HepG2 (cell line): ENCODE measurements around the gene EDN2. TPM values are rescaled to one million over a fixed set of nuclear protein-coding genes. Genes with fewer than 3 reads are reported as not detected.
A peak's percentile ranks its signal among the peaks of the same experiment; 100 is the strongest.

Source experiments
- CAMTA2 ChIP-seq: sonication (generic); formaldehyde crosslinking; IDR thresholded peaks from 2 replicates; pipeline ENCODE4 v1.4.0; 2020; ENCODE audit warnings: mild to moderate bottlenecking, missing genetic modification reagents, borderline replicate concordance
- GZF1 ChIP-seq: sonication (generic); formaldehyde crosslinking; IDR thresholded peaks from 2 replicates; pipeline ENCODE4 v1.5.1; 2020; ENCODE audit warnings: mild to moderate bottlenecking, missing genetic modification reagents
- MBD4 ChIP-seq: IDR thresholded peaks from 2 replicates; pipeline ENCODE4 v1.6.1; 2012; ENCODE audit warnings: low read length, inconsistent platforms, borderline replicate concordance
- MED1 ChIP-seq: sonication (generic); formaldehyde crosslinking; IDR thresholded peaks from 2 replicates; pipeline ENCODE4 v1.4.0; 2020; ENCODE audit warnings: missing genetic modification reagents
- MYC ChIP-seq: sonication (generic); formaldehyde crosslinking; IDR thresholded peaks from 2 replicates; pipeline ENCODE4 v1.9.0; 2021; ENCODE audit warnings: missing genetic modification reagents, borderline replicate concordance
- NFYB ChIP-seq: sonication (generic); formaldehyde crosslinking; IDR thresholded peaks from 2 replicates; pipeline ENCODE4 v1.4.0; 2020; ENCODE audit warnings: missing genetic modification reagents
- TEAD3 ChIP-seq: optimal IDR thresholded peaks from 2 replicates; pipeline ENCODE3; 2016; ENCODE audit warnings: borderline replicate concordance
- TFDP2 ChIP-seq: sonication (generic); formaldehyde crosslinking; IDR thresholded peaks from 2 replicates; pipeline ENCODE4 v1.4.0; 2020; ENCODE audit warnings: missing genetic modification reagents
- XRCC5 ChIP-seq: fragments of 200-400 bp; formaldehyde crosslinking; optimal IDR thresholded peaks from 2 replicates; pipeline ENCODE3; 2017; ENCODE audit warnings: mild to moderate bottlenecking, low read length
- ZBTB43 ChIP-seq: sonication (generic); formaldehyde crosslinking; conservative IDR thresholded peaks from 2 replicates; pipeline ENCODE4 v1.4.0; 2020; ENCODE audit warnings: missing genetic modification reagents
- ZFAT ChIP-seq: sonication (generic); formaldehyde crosslinking; conservative IDR thresholded peaks from 2 replicates; pipeline ENCODE4 v1.8.1; 2023; ENCODE audit warnings: missing genetic modification reagents, inconsistent platforms
- ZNF180 ChIP-seq: sonication (generic); formaldehyde crosslinking; IDR thresholded peaks from 2 replicates; pipeline ENCODE4 v1.4.0; 2020; ENCODE audit warnings: low read depth, missing genetic modification reagents, borderline replicate concordance
- ZNF768 ChIP-seq: sonication (generic); formaldehyde crosslinking; IDR thresholded peaks from 2 replicates; pipeline ENCODE4 v1.4.0; 2020; ENCODE audit warnings: missing genetic modification reagents
- polyA plus RNA-seq, 8 experiments: library from polyadenylated mRNA; depleted of rRNA in 3 of 8; stranded (reverse) in 7 of 8; unstranded in 1 of 8; fragments of >200 nt; fragmentation: Illumina TruSeq in 4 of 8; extraction: Trizol in 4 of 8; gene quantifications; 2 replicates each; pipeline versions ENCODE4 v1.2.1 to v1.2.3, GENCODE V29; 2011 to 2016; ENCODE audit warnings: low read depth in 4 of 8, missing spikeins in 1 of 8, mixed read lengths in 1 of 8; ENCODE audit not compliant: insufficient read depth in 1 of 8
- total RNA-seq, 5 experiments: library from RNA; depleted of rRNA; stranded (reverse); fragments of >200 nt; fragmentation: Illumina TruSeq; extraction: Trizol; gene quantifications; 2 replicates each; pipeline ENCODE4 v1.2.3, GENCODE V29; 2016; ENCODE audit warnings: low read depth in 1 of 5
- TF ChIP-seq, protein P1 (sequence below): sonication (generic); formaldehyde crosslinking; IDR thresholded peaks from 2 replicates; pipeline ENCODE4 v1.5.0; 2020; ENCODE audit warnings: mild to moderate bottlenecking, missing genetic modification reagents, borderline replicate concordance
- TF ChIP-seq, protein P2 (sequence below): sonication (generic); formaldehyde crosslinking; IDR thresholded peaks from 2 replicates; pipeline ENCODE4 v1.8.1; 2023; ENCODE audit warnings: mild to moderate bottlenecking, moderate library complexity, missing genetic modification reagents

The EDN2 gene
- total and polyA plus RNA-seq, 2 of the 13 experiments (the other 11 are each of a cell fraction or from before 2014, with no cell fraction given), result not detected

DNA sequence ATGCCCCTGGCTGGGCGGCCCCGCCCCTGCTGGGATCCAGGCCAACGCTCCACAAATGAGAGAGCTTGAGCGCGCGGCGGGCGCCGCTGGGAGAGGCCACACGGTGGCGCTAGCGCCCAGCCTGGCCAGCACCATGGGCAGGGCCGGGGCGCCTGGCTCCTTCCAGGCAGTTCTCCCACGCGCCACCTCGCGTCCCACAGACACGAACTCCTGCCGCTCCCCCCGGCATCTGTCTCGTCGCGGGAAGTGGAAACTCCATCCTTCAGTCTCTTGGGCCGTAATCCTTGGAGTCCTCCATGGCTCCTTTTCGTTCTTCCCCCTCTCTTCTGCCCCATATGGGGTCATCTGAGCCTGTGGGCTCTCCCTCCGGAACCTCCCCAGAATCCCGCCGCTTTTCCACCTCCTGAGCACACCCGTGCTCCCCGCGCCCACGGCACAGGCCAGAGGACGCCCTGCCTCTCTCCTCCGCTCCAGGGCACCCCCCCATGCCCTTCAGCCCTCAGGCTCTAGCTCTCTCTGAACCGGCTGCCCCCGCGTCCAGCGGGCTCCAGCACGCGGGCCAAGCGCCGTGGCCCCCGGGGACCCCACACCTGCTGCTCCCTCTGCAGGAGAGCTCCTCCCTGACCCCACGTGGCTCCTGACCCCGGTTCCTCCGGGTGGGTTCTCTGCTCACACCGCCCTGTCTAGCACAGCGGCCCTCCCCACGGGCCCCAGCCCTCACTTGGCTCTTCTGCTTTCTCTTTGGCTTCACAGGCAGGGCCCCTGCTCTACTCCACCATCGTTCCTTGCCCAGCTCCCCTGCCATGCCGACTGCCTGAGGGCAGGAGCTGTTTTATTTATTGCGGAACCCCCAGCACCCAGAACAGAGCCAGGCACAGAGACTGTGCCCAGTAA, 31.9 kb upstream of the EDN2 start (continued):
- no peak for TF ChIP-seq ZBTB43 (CRISPR knock-in tag)
- TF ChIP-seq MBD4, result no peak
- TF ChIP-seq ZFAT (CRISPR knock-in tag), result no peak
- peak; percentile 38 for TF ChIP-seq TEAD3 (CRISPR knock-in tag)
- no peak for TF ChIP-seq GZF1
- 0 out of 2 replicates have a peak, but pooled peaks have one; percentile 17 for TF ChIP-seq MED1 (CRISPR knock-in tag)
- TF ChIP-seq TFDP2, result 0 out of 2 replicates have a peak, but pooled peaks have one; percentile 38
- no peak for TF ChIP-seq CAMTA2 (CRISPR knock-in tag)
- TF ChIP-seq, protein P1, sequence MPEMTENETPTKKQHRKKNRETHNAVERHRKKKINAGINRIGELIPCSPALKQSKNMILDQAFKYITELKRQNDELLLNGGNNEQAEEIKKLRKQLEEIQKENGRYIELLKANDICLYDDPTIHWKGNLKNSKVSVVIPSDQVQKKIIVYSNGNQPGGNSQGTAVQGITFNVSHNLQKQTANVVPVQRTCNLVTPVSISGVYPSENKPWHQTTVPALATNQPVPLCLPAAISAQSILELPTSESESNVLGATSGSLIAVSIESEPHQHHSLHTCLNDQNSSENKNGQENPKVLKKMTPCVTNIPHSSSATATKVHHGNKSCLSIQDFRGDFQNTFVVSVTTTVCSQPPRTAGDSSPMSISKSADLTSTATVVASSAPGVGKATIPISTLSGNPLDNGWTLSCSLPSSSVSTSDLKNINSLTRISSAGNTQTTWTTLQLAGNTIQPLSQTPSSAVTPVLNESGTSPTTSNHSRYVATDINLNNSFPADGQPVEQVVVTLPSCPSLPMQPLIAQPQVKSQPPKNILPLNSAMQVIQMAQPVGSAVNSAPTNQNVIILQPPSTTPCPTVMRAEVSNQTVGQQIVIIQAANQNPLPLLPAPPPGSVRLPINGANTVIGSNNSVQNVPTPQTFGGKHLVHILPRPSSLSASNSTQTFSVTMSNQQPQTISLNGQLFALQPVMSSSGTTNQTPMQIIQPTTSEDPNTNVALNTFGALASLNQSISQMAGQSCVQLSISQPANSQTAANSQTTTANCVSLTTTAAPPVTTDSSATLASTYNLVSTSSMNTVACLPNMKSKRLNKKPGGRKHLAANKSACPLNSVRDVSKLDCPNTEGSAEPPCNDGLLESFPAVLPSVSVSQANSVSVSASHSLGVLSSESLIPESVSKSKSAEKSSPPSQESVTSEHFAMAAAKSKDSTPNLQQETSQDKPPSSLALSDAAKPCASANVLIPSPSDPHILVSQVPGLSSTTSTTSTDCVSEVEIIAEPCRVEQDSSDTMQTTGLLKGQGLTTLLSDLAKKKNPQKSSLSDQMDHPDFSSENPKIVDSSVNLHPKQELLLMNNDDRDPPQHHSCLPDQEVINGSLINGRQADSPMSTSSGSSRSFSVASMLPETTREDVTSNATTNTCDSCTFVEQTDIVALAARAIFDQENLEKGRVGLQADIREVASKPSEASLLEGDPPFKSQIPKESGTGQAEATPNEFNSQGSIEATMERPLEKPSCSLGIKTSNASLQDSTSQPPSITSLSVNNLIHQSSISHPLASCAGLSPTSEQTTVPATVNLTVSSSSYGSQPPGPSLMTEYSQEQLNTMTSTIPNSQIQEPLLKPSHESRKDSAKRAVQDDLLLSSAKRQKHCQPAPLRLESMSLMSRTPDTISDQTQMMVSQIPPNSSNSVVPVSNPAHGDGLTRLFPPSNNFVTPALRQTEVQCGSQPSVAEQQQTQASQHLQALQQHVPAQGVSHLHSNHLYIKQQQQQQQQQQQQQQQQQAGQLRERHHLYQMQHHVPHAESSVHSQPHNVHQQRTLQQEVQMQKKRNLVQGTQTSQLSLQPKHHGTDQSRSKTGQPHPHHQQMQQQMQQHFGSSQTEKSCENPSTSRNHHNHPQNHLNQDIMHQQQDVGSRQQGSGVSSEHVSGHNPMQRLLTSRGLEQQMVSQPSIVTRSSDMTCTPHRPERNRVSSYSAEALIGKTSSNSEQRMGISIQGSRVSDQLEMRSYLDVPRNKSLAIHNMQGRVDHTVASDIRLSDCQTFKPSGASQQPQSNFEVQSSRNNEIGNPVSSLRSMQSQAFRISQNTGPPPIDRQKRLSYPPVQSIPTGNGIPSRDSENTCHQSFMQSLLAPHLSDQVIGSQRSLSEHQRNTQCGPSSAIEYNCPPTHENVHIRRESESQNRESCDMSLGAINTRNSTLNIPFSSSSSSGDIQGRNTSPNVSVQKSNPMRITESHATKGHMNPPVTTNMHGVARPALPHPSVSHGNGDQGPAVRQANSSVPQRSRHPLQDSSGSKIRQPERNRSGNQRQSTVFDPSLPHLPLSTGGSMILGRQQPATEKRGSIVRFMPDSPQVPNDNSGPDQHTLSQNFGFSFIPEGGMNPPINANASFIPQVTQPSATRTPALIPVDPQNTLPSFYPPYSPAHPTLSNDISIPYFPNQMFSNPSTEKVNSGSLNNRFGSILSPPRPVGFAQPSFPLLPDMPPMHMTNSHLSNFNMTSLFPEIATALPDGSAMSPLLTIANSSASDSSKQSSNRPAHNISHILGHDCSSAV (CRISPR knock-in tag), result no peak
- TF ChIP-seq, protein P2, sequence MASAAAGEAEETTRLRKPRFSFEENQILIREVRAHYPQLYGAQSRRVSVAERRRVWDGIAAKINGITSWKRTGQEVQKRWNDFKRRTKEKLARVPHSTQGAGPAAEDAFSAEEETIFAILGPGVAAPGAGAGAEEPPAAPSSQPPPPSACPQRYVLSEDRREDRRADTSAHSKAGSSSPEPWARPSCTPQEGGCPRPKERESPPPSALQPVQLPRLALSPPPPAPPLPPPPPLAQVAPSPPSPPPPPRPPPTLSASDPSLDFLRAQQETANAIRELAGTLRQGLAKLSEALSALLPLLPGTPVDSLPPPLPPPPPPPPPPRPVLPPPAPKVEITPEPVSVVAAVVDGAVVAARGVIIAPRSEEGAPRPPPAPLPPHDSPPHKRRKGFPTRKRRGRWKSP (CRISPR knock-in tag), result no peak
- TF ChIP-seq ZNF768 (CRISPR knock-in tag), result 0 out of 2 replicates have a peak, but pooled peaks have one; percentile 31
- no peak for TF ChIP-seq ZNF180 (CRISPR knock-in tag)
- 0 out of 2 replicates have a peak, but pooled peaks have one; percentile 31 for TF ChIP-seq NFYB (CRISPR knock-in tag)
- TF ChIP-seq MYC (CRISPR knock-in tag), result 0 out of 2 replicates have a peak, but pooled peaks have one; percentile 39
- peak; percentile 92 for TF ChIP-seq XRCC5
